ENCODE data around the gene L3MBTL4.

DNA sequence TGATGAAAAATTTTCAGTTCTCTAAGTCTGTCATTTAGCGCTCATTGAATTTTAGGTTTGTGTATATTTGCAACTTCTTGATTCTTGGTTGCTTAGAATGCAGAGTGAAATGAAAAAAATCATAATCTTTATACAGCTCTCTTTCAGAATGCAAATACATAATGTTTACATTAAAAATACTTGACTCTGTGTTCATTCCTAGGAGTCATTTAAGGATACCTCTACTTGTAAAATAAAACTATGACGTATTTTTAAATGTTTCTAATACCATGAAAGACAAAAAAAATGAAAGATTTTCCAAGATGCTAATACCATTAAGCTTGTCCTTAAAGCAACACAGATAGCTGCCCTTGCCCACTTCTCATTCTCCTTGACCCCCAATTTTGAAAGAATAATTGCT lies 259.0 kb downstream of the L3MBTL4 start:
- no peak for TF ChIP-seq POLR2A (IDR thresholded peaks at IDR 0.05)
- TF ChIP-seq, protein P1, sequence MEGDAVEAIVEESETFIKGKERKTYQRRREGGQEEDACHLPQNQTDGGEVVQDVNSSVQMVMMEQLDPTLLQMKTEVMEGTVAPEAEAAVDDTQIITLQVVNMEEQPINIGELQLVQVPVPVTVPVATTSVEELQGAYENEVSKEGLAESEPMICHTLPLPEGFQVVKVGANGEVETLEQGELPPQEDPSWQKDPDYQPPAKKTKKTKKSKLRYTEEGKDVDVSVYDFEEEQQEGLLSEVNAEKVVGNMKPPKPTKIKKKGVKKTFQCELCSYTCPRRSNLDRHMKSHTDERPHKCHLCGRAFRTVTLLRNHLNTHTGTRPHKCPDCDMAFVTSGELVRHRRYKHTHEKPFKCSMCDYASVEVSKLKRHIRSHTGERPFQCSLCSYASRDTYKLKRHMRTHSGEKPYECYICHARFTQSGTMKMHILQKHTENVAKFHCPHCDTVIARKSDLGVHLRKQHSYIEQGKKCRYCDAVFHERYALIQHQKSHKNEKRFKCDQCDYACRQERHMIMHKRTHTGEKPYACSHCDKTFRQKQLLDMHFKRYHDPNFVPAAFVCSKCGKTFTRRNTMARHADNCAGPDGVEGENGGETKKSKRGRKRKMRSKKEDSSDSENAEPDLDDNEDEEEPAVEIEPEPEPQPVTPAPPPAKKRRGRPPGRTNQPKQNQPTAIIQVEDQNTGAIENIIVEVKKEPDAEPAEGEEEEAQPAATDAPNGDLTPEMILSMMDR (IDR thresholded peaks at IDR 0.05): no peak

Data from heart left ventricle (tissue), 13 donors.